Activated T-cell treated with anti-CD3 and anti-CD28 coated beads, Interleukin-2, amount 50 U/mL, for 72 hours (primary cell): Measurements from ENCODE around the gene KIF20B. TPM values are rescaled to one million over a fixed set of nuclear protein-coding genes. Genes with fewer than 3 reads are reported as not detected.
"Not testable (repeated sequence)": the region's sequence is repeated elsewhere in the genome, so short reads cannot be mapped to it uniquely, and the experiment has no call there.

Experiments
- ATAC-seq, 2 donors: fragments of 150-1000 bp; cut with Tn5 transposase; replicated peaks in 1 of 2; 2 replicates each; pipeline ENCODE4 v1.10.0; 2021; ENCODE audit warnings: moderate library complexity in 2 of 2, mild to moderate bottlenecking in 1 of 2
- DNase-seq, 2 donors: peaks; one replicate each; pipeline ENCODE4 v3.0.0; 2021 to 2022; ENCODE audit warnings: mixed read lengths in 1 of 2
- H3K27ac Mint-ChIP-seq: one replicate; pipeline ENCODE4 v1.8.0; 2022; ENCODE audit warnings: mild to moderate bottlenecking, moderate library complexity, mixed read lengths
- H3K27me3 Mint-ChIP-seq: one replicate; pipeline ENCODE4 v1.8.0; 2022; ENCODE audit warnings: low read depth, mixed read lengths
- H3K36me3 Mint-ChIP-seq, 2 donors: one replicate each; pipeline ENCODE4 v1.8.0; 2022; ENCODE audit warnings: mixed read lengths in 2 of 2, mild to moderate bottlenecking in 1 of 2; ENCODE audit not compliant: insufficient read depth in 2 of 2
- H3K4me1 Mint-ChIP-seq: one replicate; pipeline ENCODE4 v1.8.0; 2022; ENCODE audit warnings: low read depth, mixed read lengths
- H3K4me3 Mint-ChIP-seq, 2 donors: one replicate each; pipeline ENCODE4 v1.8.0; 2022; ENCODE audit warnings: mild to moderate bottlenecking in 2 of 2, mixed read lengths in 2 of 2, moderate library complexity in 2 of 2
- H3K9me3 Mint-ChIP-seq, 2 donors: one replicate each; pipeline ENCODE4 v1.8.0; 2022; ENCODE audit warnings: mixed read lengths in 2 of 2
- total RNA-seq, 2 donors: library from RNA; stranded (reverse); gene quantifications; one replicate each; pipeline ENCODE4 v1.2.3, GENCODE V29; 2022

Gene KIF20B
- total RNA-seq, 2 donors from 2014 or later: 54.0 to 58.4 TPM

DNA sequence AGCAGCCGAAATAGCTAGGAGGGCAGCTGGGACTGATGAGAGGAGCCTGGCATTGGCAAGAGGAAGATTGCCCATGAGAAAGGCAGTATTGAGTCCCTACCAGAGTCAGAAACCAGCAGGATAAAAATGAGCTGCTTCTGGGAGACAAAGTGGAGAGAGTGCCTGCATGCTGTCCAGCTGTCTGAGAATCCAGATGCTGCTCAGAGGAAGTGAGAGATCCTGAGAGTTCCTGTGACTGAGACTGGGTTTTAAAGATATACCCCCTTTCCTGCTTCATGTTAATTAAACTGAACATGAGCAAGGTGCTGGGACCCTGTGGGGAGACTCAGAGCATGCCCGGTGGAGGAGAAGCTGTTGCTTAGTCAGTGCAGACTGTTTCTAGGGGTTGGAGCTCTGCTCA lies 107.5 kb downstream of the KIF20B start:
- Mint-ChIP-seq H3K27ac (no peak overlapping the region), H3K4me3 (no peak overlapping the region), H3K36me3 (no peaks in the 10 kb centered on the region), H3K9me3 (no peaks in the 10 kb centered on the region), H3K4me1 (peaks cover 19% of the 10 kb centered on the region), H3K27me3 (peaks cover 38% of the 10 kb centered on the region)
- ATAC-seq: no peak
- DNase-seq: no peak

DNA sequence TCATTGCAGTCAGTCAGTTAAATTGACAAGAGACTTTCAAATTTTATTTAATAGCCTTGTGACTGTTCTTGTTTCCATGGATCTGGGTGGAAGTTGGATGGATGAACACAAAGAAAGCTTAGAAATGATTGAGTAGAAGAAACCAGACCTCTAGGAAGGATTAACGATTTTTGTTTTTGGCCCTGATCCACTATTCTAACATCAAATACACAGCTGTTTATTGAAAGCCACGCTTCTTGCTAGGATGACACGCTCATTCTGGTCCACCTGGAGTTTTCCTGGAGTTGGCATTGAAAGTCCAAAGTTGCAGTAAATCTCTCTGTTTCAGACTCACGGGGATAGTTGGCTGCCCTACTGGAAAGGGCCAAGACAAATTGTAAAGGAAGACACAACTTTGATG lies 108.4 kb downstream of the KIF20B start:
- Mint-ChIP-seq H3K4me1 (peaks cover 18% of the 10 kb centered on the region), H3K27me3 (peaks cover 35% of the 10 kb centered on the region), H3K36me3 (no peaks in the 10 kb centered on the region), H3K4me3 (no peak overlapping the region), H3K9me3 (no peaks in the 10 kb centered on the region), H3K27ac (no peak overlapping the region)
- no peak for ATAC-seq
- no peak for DNase-seq

DNA sequence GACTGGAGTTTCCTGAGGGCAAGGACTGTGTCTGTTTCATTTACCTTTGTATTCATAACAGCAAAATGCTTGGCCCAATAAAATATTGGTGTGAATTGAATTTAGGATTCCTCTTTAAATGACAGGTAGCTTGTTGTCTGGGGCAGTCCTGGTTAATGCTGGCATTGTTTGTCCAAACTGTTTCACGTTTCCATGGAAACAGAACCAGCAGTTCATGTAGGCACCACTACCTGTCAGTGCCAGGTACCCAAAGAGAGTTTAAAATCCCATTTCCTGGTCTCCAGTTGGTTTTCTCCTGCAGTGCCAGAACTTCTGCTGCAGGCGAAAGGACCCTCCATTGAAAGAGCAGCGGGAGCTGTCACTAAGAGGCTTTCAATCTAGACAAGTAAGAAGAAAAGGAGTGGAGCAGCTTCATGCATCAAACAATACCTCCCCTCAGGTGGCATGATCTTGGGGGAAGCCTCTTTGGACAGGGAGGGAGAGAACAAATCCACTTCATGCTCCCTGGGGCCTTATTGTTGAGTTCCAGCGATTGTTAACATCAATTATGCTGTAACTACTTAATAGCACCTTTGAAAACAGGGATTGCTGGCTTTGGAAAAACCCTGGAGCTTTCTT lies 109.6 kb downstream of the KIF20B start:
- Mint-ChIP-seq H3K4me3 (no peak overlapping the region), H3K27ac (no peak overlapping the region), H3K36me3 (no peaks in the 10 kb centered on the region), H3K4me1 (peaks cover 8% of the 10 kb centered on the region), H3K9me3 (no peaks in the 10 kb centered on the region), H3K27me3 (peaks cover 32% of the 10 kb centered on the region)
- no peak for ATAC-seq
- no peak for DNase-seq

DNA sequence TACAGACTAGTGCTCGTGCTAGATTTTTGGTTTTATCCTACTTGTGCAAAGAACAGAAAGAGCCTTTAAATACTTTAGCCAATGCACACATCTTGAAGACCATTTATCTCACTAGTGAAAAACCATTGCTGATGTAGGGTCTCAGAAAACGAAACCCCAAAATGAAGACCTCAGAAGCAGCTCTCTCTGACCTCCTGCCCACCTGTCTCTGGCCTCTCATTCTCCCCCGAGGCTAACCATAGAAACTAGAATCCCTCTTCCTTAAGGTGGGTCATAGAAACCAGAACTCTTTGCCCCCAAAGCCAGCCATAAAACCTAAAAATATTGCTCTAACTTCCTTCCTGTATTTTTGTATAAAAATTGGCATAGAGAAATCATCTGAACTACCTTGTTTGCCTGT lies 112.2 kb downstream of the KIF20B start:
- no peaks in the 10 kb centered on the region for H3K9me3 Mint-ChIP-seq
- H3K4me3 Mint-ChIP-seq: no peak overlapping the region
- DNase-seq: no peak
- H3K27ac Mint-ChIP-seq: no peak overlapping the region
- no peaks in the 10 kb centered on the region for H3K36me3 Mint-ChIP-seq
- ATAC-seq: no peak
- H3K4me1 Mint-ChIP-seq: no peaks in the 10 kb centered on the region
- H3K27me3 Mint-ChIP-seq: peaks cover 40% of the 10 kb centered on the region

DNA sequence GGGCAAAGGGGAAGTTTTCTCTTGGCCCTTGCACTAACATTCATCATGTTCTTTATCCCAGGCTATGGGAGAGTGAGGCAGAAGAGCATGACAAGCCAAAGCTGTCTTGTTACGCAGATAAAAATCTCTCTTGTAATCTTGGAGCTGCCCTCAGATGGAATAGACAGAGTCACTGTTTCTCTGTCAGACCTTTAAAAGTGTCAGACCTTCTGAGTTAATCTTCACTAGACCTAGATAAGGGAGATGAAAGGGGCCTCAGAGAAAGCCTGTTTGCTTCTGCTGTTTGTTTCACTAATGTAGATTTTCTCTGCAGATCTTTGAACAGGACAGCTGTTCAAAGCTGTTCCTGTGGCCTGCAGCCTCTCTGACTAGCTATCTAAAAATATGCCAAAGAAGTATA lies 112.9 kb downstream of the KIF20B start:
- Mint-ChIP-seq H3K36me3 (peaks cover 0 to under 1% of the 10 kb centered on the region in 2 donors), H3K4me1 (no peaks in the 10 kb centered on the region), H3K9me3 (no peaks in the 10 kb centered on the region), H3K4me3 (no peak overlapping the region), H3K27me3 (peaks cover 34% of the 10 kb centered on the region), H3K27ac (no peak overlapping the region)
- ATAC-seq (no peak), DNase-seq (no peak)

DNA sequence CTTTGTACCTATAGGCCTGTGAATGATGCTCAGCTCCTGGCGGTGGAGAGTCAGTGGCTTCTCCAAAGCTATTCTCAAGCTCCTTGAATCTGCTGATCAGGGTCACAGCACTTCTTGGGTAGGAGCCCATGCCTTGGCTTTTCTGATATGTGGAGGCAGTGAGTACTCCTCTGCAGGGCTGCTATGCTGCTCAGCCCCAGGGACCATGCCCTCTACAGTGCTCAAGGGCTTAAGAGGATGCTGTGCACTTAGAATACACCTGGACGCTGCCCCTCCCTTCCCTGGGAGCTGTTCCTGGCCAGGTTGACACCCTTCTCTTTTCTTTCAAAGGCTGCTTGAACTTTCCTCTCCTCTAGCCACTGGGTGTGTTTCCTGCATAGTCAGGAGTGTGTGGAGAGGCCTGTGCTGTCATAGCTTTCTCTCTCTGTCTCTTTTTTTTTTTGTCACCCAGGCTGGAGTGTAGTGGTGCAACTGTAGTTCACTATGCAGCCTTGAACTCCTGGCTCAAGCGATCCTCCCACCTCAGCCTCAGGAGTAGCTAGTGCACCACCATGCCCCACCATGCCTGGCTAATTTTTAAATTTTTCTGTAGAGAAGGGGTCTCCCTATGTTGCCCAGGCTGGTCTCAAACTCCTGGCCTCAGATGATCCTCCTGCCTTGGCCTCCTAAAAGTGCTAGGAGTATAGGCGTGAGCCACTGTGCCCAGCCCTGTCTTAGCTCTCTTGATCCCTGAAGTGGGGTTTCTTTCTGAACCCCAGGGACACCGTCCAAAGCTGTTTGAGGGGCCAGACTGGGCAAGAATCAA lies 113.9 kb downstream of the KIF20B start:
- H3K4me3 Mint-ChIP-seq: no peak overlapping the region
- no peaks in the 10 kb centered on the region for H3K4me1 Mint-ChIP-seq
- H3K27ac Mint-ChIP-seq: no peak overlapping the region
- H3K27me3 Mint-ChIP-seq: peaks cover 25% of the 10 kb centered on the region
- H3K9me3 Mint-ChIP-seq: no peaks in the 10 kb centered on the region
- H3K36me3 Mint-ChIP-seq: peaks cover 0 to 5% of the 10 kb centered on the region in 2 donors
- ATAC-seq (no peak), DNase-seq (no peak)

DNA sequence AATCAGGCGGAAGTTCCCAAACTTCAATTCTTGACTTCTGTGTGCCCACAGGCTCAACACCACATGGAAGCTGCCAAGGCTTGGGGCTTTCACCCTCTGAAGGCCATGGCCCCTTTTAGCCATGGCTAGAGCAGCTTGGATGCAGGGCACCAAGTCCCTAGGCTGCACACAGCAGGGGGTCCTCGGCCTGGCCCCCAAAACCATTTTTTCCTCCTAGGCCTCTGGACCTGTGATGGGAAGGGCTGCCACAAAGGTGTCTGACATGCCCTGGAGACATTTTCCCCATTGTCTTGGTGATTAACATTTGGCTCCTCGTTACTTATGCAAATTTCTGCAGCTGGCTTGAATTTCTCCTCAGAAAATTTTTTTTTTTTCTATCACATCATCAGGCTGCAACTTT lies 117.6 kb downstream of the KIF20B start:
- not testable (repeated sequence) for H3K36me3 Mint-ChIP-seq, H3K9me3 Mint-ChIP-seq, H3K27ac Mint-ChIP-seq, DNase-seq, H3K4me3 Mint-ChIP-seq, H3K4me1 Mint-ChIP-seq, ATAC-seq
- H3K27me3 Mint-ChIP-seq: peaks cover 20% of the 10 kb centered on the region

Other genes starting within 250 kb of the KIF20B start
- not detected for gene SLC16A12, start 166.0 kb upstream of the KIF20B start, total RNA-seq
- gene PANK1, start 56.3 kb upstream of the KIF20B start, total RNA-seq: 1 to 10 TPM; 1.6 to 5.3 TPM